Endothelial cell of umbilical vein (primary cell): ENCODE results near the gene P3H2. TPM values are rescaled to one million over a fixed set of nuclear protein-coding genes. Genes with fewer than 3 reads are reported as not detected.

ENCODE experiments used
- BruUV-seq: library from RNA; stranded (reverse); fragments of 400-500 nt; replicated peaks from 2 replicates; lab custom pipeline; 2021; lab: Mats Ljungman, UMichigan
- CTCF ChIA-PET: fragments of 300-600, 350-600 bp; sonication (Branson Sonifier 250); formaldehyde crosslinking; loops from one replicate; lab custom pipeline; 2021; ENCODE audit warnings: antibody characterized with exemption, inconsistent platforms; lab: Charles Lee
- POLR2A ChIA-PET: fragments of 300-600, 350-600 bp; sonication (Branson Sonifier 250); formaldehyde crosslinking; loops from one replicate; lab custom pipeline; 2021; ENCODE audit warnings: antibody characterized with exemption, inconsistent platforms; lab: Charles Lee
- DNase-seq: peaks from one replicate; pipeline ENCODE4 v3.0.0-alpha.2; 2011; ENCODE audit warnings: low read depth, low spot score
- FAIRE-seq: peaks from 2 replicates; lab custom pipeline; 2011; peaks lifted over from hg19 to GRCh38; lab: Jason Lieb, UNC
- H2AFZ ChIP-seq: 2 replicates; pipeline ENCODE4 v1.6.0; 2012; ENCODE audit warnings: low read depth, low read length, control low read depth, inconsistent platforms
- H3K27ac ChIP-seq: 2 replicates; pipeline ENCODE4 v1.5.1; 2011; ENCODE audit warnings: low read depth, mild to moderate bottlenecking, control low read depth, low read length, moderate library complexity; ENCODE audit not compliant: insufficient read depth
- H3K27me3 ChIP-seq, 2 experiments: 2 replicates each; pipeline versions ENCODE4 v1.6.0 to v1.6.1; 2011; ENCODE audit warnings: low read length in 2 of 2, mixed read lengths in 1 of 2; ENCODE audit not compliant: control insufficient read depth in 2 of 2, insufficient read depth in 2 of 2
- H3K36me3 ChIP-seq, 2 experiments: 2 replicates in 1 of 2; 3 replicates in 1 of 2; pipeline ENCODE4 v1.5.1; 2011; ENCODE audit warnings: low read length in 2 of 2, mild to moderate bottlenecking in 1 of 2, moderate library complexity in 1 of 2; ENCODE audit not compliant: control insufficient read depth in 2 of 2, insufficient read depth in 2 of 2; ENCODE audit errors: extremely low read depth in 1 of 2
- H3K4me1 ChIP-seq: 3 replicates; pipeline ENCODE4 v1.5.1; 2011; ENCODE audit warnings: mild to moderate bottlenecking, low read length; ENCODE audit not compliant: control insufficient read depth, insufficient read depth; ENCODE audit errors: extremely low read depth
- H3K4me2 ChIP-seq: 2 replicates; pipeline ENCODE4 v1.6.1; 2011; ENCODE audit warnings: low read length, control low read depth, mixed read lengths; ENCODE audit not compliant: insufficient read depth
- H3K4me3 ChIP-seq, 3 experiments: fragments of 200-600 bp in 1 of 3; sonication (generic), shearing (Covaris generic) in 1 of 3; replicated peaks in 1 of 3; 2 replicates each; pipeline ENCODE4 v1.5.1; 2011 to 2016; ENCODE audit warnings: control low read depth in 3 of 3, low read length in 3 of 3, mild to moderate bottlenecking in 2 of 3, inconsistent platforms in 1 of 3, low read depth in 1 of 3, moderate library complexity in 1 of 3; ENCODE audit not compliant: insufficient read depth in 1 of 3
- H3K79me2 ChIP-seq: 2 replicates; pipeline ENCODE4 v1.6.0; 2012; ENCODE audit warnings: low read length, inconsistent platforms; ENCODE audit not compliant: control insufficient read depth, insufficient read depth
- H3K9ac ChIP-seq: replicated peaks from 2 replicates; pipeline ENCODE3; 2011; ENCODE audit warnings: low read length, control low read depth; ENCODE audit not compliant: insufficient read depth; ENCODE audit errors: extremely low read depth
- H3K9me1 ChIP-seq: replicated peaks from 3 replicates; pipeline ENCODE4 v1.6.0; 2011; ENCODE audit warnings: mild to moderate bottlenecking, low read length; ENCODE audit not compliant: control insufficient read depth, insufficient read depth; ENCODE audit errors: extremely low read depth
- H3K9me3 ChIP-seq: replicated peaks from 2 replicates; pipeline ENCODE4 v1.5.1; 2012; ENCODE audit warnings: low read length, inconsistent platforms; ENCODE audit not compliant: control insufficient read depth, insufficient read depth
- H4K20me1 ChIP-seq: replicated peaks from 2 replicates; pipeline ENCODE3; 2011; ENCODE audit warnings: mild to moderate bottlenecking, low read length; ENCODE audit not compliant: control insufficient read depth, insufficient read depth; ENCODE audit errors: extremely low read depth
- CTCF ChIP-seq, 2 donors: IDR thresholded peaks; 1 replicate in 1 of 2; 2 replicates in 1 of 2; pipeline ENCODE4 v1.5.1; 2011; ENCODE audit warnings: low read length in 2 of 2, mild to moderate bottlenecking in 2 of 2, moderate library complexity in 2 of 2, control low read depth in 1 of 2, inconsistent platforms in 1 of 2, low read depth in 1 of 2; ENCODE audit not compliant: insufficient read depth in 1 of 2; ENCODE audit errors: extremely low read depth in 1 of 2
- EZH2 ChIP-seq: IDR thresholded peaks from 2 replicates; pipeline ENCODE4 v1.6.1; 2012; ENCODE audit warnings: borderline replicate concordance, low read depth, mild to moderate bottlenecking, moderate library complexity, low read length, inconsistent platforms; ENCODE audit not compliant: severe bottlenecking
- FOS ChIP-seq: IDR thresholded peaks from 2 replicates; pipeline ENCODE4 v1.6.1; 2011; ENCODE audit warnings: mild to moderate bottlenecking, low read length, moderate library complexity, borderline replicate concordance; ENCODE audit not compliant: insufficient read depth
- GATA2 ChIP-seq: IDR thresholded peaks from 2 replicates; pipeline ENCODE4 v1.7.0; 2011; ENCODE audit warnings: low read depth, mild to moderate bottlenecking, moderate library complexity, mixed read lengths, low read length; ENCODE audit not compliant: insufficient read length, insufficient read depth
- JUN ChIP-seq: IDR thresholded peaks from 2 replicates; pipeline ENCODE4 v1.6.1; 2011; ENCODE audit warnings: borderline replicate concordance, low read depth; ENCODE audit not compliant: insufficient read length, insufficient read depth
- MAX ChIP-seq: IDR thresholded peaks from 2 replicates; pipeline ENCODE4 v1.6.1; 2011; ENCODE audit not compliant: insufficient read depth, insufficient read length
- MYC ChIP-seq: IDR thresholded peaks from one replicate; pipeline ENCODE4 v1.6.1; 2011; ENCODE audit warnings: mild to moderate bottlenecking, low read depth, low read length
- POLR2A ChIP-seq: IDR thresholded peaks from 2 replicates; pipeline ENCODE4 v1.6.1; 2012; ENCODE audit warnings: low read depth, mild to moderate bottlenecking, control low read depth, low read length
- POLR2AphosphoS5 ChIP-seq: IDR thresholded peaks from 2 replicates; pipeline ENCODE4 v1.6.1; 2012; ENCODE audit warnings: low read depth, mild to moderate bottlenecking, control low read depth, low read length, moderate library complexity; ENCODE audit not compliant: insufficient read depth
- dilution Hi-C: fragments of 300-500 bp; cut with MboI; formaldehyde crosslinking; loops from one replicate; pipeline ENCODE4 v1.15.0; 2019; ENCODE audit warnings: low sequenced_read_pairs; ENCODE audit not compliant: extremely low pct_ligation_motif_present
- intact Hi-C: fragments of 100-400 bp; cut with micrococcal nuclease; formaldehyde crosslinking; loops from one replicate; pipeline ENCODE4 v1.10.0; 2022
- polyA plus RNA-seq, 4 experiments: library from polyadenylated mRNA; depleted of rRNA in 3 of 4; stranded (reverse) in 3 of 4; unstranded in 1 of 4; fragments of >200 nt; gene quantifications; 2 replicates each; pipeline versions ENCODE4 v1.2.1 to v1.2.3, GENCODE V29; 2011 to 2012; ENCODE audit warnings: missing spikeins in 1 of 4
- total RNA-seq: library from RNA; stranded (reverse); gene quantifications from 2 replicates; pipeline ENCODE4 v1.2.3, GENCODE V29; 2021

The P3H2 gene
- total and polyA plus RNA-seq, 2 donors (not counting 3 experiments of a cell fraction or from before 2014, with no cell fraction given), result 6.6 to 6.8 TPM

- H3K9me3 ChIP-seq, result no peaks in the 10 kb centered on the region
- intact Hi-C loops, result no loop called here
- H3K4me2 ChIP-seq, result no peak overlapping the region
- H3K79me2 ChIP-seq, result no peaks in the 10 kb centered on the region
- H3K9me1 ChIP-seq, result peaks cover 2% of the 10 kb centered on the region
- CTCF ChIA-PET, result interaction anchor here (1.3 kb wide), 1 partner anchor 11 kb away, joined by 4 read pairs; no protein-coding TSS in a partner anchor
- no TSS peak for BruUV-seq
- dilution Hi-C loops, result no loop called here
- no peak overlapping the region for H3K4me3 ChIP-seq
- H3K36me3 ChIP-seq, result no peaks in the 10 kb centered on the region
- TF ChIP-seq CTCF (IDR thresholded peaks at IDR 0.05; ENCODE audit: extremely low read depth in 1 of 2, insufficient read depth in 1 of 2, low read depth in 1 of 2, low read length in 2 of 2), result no peak
- no peak for TF ChIP-seq GATA2
- TF ChIP-seq POLR2AphosphoS5, result no peak
- no peak for TF ChIP-seq MYC
- no peak for TF ChIP-seq JUN
- no peak for TF ChIP-seq POLR2A
- TF ChIP-seq MAX, result no peak
- TF ChIP-seq EZH2, result no peak
- no peak for TF ChIP-seq FOS
- no peaks in the 10 kb centered on the region for H4K20me1 ChIP-seq
- no peak overlapping the region for H2AFZ ChIP-seq
- no peak for FAIRE-seq
- H3K9ac ChIP-seq, result no peak overlapping the region
- no peaks in the 10 kb centered on the region for H3K4me1 ChIP-seq
- no peak for DNase-seq
- POLR2A ChIA-PET, result no interaction called here
- H3K27ac ChIP-seq, result no peak overlapping the region
- H3K27me3 ChIP-seq, result no peaks in the 10 kb centered on the region
Measured at GRCh38 chr3:189978753-189979152, 141.9 kb downstream of the P3H2 start.
